H9 (cell line): ENCODE results near the gene ZNF878. TPM values are rescaled to one million over a fixed set of nuclear protein-coding genes. Genes with fewer than 3 reads are reported as not detected.
"Not testable (repeated sequence)": the region's sequence is repeated elsewhere in the genome, so short reads cannot be mapped to it uniquely, and the experiment has no call there.

Experiments used
- DNase-seq: peaks from one replicate; pipeline ENCODE4 v3.0.0-alpha.2; 2017
- H2AFZ ChIP-seq: one replicate; pipeline ENCODE4 v1.6.1; 2013; ENCODE audit warnings: mild to moderate bottlenecking, low read length, control low read depth, moderate library complexity
- H2AK5ac ChIP-seq: 2 replicates; pipeline ENCODE4 v1.6.1; 2013; ENCODE audit warnings: low read length, control low read depth, mixed read lengths; ENCODE audit not compliant: insufficient read length
- H2BK120ac ChIP-seq: one replicate; pipeline ENCODE4 v1.6.1; 2013; ENCODE audit warnings: low read depth, mild to moderate bottlenecking, low read length, control low read depth, inconsistent platforms; ENCODE audit not compliant: poor library complexity, severe bottlenecking
- H2BK12ac ChIP-seq: 2 replicates; pipeline ENCODE4 v1.6.1; 2013; ENCODE audit warnings: low read length, control low read depth, mixed read lengths, low read depth; ENCODE audit not compliant: insufficient read length
- H2BK15ac ChIP-seq: 2 replicates; pipeline ENCODE4 v1.6.1; 2013; ENCODE audit warnings: low read depth, low read length, control low read depth
- H2BK20ac ChIP-seq: one replicate; pipeline ENCODE4 v1.6.1; 2013; ENCODE audit warnings: low read depth, mild to moderate bottlenecking, low read length, control low read depth, inconsistent platforms; ENCODE audit not compliant: poor library complexity, severe bottlenecking
- H2BK5ac ChIP-seq: 2 replicates; pipeline ENCODE4 v1.6.1; 2013; ENCODE audit warnings: low read length, control low read depth, mixed read lengths; ENCODE audit not compliant: insufficient read length
- H3K14ac ChIP-seq: 2 replicates; pipeline ENCODE4 v1.6.1; 2013; ENCODE audit warnings: low read length, control low read depth; ENCODE audit not compliant: insufficient read depth
- H3K18ac ChIP-seq: 2 replicates; pipeline ENCODE4 v1.6.1; 2013; ENCODE audit warnings: low read depth, mild to moderate bottlenecking, mixed read lengths, low read length, control low read depth; ENCODE audit not compliant: insufficient read length
- H3K23ac ChIP-seq: 2 replicates; pipeline ENCODE4 v1.6.1; 2013; ENCODE audit warnings: low read length, control low read depth, mixed read lengths, low read depth; ENCODE audit not compliant: insufficient read length
- H3K23me2 ChIP-seq: 2 replicates; pipeline ENCODE4 v1.6.1; 2013; ENCODE audit warnings: low read depth, mild to moderate bottlenecking, mixed read lengths, low read length, control low read depth; ENCODE audit not compliant: insufficient read length, poor library complexity, severe bottlenecking
- H3K27ac ChIP-seq: 2 replicates; pipeline ENCODE4 v1.5.1; 2013; ENCODE audit warnings: low read length, control low read depth, mixed read lengths, low read depth; ENCODE audit not compliant: insufficient read length
- H3K27me3 ChIP-seq: 2 replicates; pipeline ENCODE4 v1.6.1; 2013; ENCODE audit warnings: low read length, control low read depth, inconsistent platforms; ENCODE audit not compliant: insufficient read depth
- H3K4ac ChIP-seq: 2 replicates; pipeline ENCODE4 v1.6.1; 2013; ENCODE audit warnings: low read depth, mild to moderate bottlenecking, control low read depth, inconsistent platforms, low read length, moderate library complexity
- H3K4me1 ChIP-seq: 2 replicates; pipeline ENCODE4 v1.6.1; 2013; ENCODE audit warnings: low read length, control low read depth, inconsistent platforms; ENCODE audit not compliant: insufficient read depth
- H3K4me2 ChIP-seq: 2 replicates; pipeline ENCODE4 v1.6.1; 2013; ENCODE audit warnings: low read length, control low read depth, mixed read lengths; ENCODE audit not compliant: insufficient read length, insufficient read depth
- H3K56ac ChIP-seq: 2 replicates; pipeline ENCODE4 v1.6.1; 2013; ENCODE audit warnings: low read depth, mild to moderate bottlenecking, mixed read lengths, low read length, control low read depth; ENCODE audit not compliant: insufficient read length
- H3K79me1 ChIP-seq: 2 replicates; pipeline ENCODE4 v1.6.1; 2013; ENCODE audit warnings: low read depth, mild to moderate bottlenecking, moderate library complexity, low read length, control low read depth, inconsistent platforms; ENCODE audit not compliant: insufficient read depth, poor library complexity, severe bottlenecking
- H3K79me2 ChIP-seq: 2 replicates; pipeline ENCODE4 v1.6.1; 2013; ENCODE audit warnings: low read length, control low read depth, inconsistent platforms; ENCODE audit not compliant: insufficient read depth
- H3K9ac ChIP-seq: 2 replicates; pipeline ENCODE4 v1.6.1; 2013; ENCODE audit warnings: low read length, control low read depth, mixed read lengths; ENCODE audit not compliant: insufficient read length; ENCODE audit errors: extremely low read depth
- H3K9me3 ChIP-seq: one replicate; pipeline ENCODE4 v1.6.1; 2013; ENCODE audit warnings: low read depth, low read length, inconsistent platforms; ENCODE audit not compliant: control insufficient read depth
- H3T11ph ChIP-seq: one replicate; pipeline ENCODE4 v1.6.1; 2013; ENCODE audit warnings: mild to moderate bottlenecking, low read length, control low read depth, inconsistent platforms
- H4K20me1 ChIP-seq: one replicate; pipeline ENCODE4 v1.6.1; 2013; ENCODE audit not compliant: control insufficient read depth, insufficient read length, insufficient read depth
- H4K5ac ChIP-seq: 2 replicates; pipeline ENCODE4 v1.6.1; 2013; ENCODE audit warnings: low read depth, mild to moderate bottlenecking, mixed read lengths, low read length, control low read depth; ENCODE audit not compliant: insufficient read length
- H4K8ac ChIP-seq: replicated peaks from 2 replicates; pipeline ENCODE4 v1.6.1; 2013; ENCODE audit warnings: low read length, control low read depth, mixed read lengths, low read depth; ENCODE audit not compliant: insufficient read length
- H4K91ac ChIP-seq: 2 replicates; pipeline ENCODE4 v1.6.1; 2013; ENCODE audit warnings: low read depth, mild to moderate bottlenecking, moderate library complexity, mixed read lengths, low read length, control low read depth; ENCODE audit not compliant: insufficient read length
- H3K27ac Mint-ChIP-seq, 3 experiments: 2 replicates in 2 of 3; 3 replicates in 1 of 3; pipeline ENCODE4 v1.8.0; 2020 to 2021; ENCODE audit warnings: mixed read lengths in 3 of 3, mild to moderate bottlenecking in 1 of 3, moderate library complexity in 1 of 3
- H3K27me3 Mint-ChIP-seq: 2 replicates; pipeline ENCODE4 v1.8.0; 2021; ENCODE audit warnings: low read depth, mild to moderate bottlenecking, moderate library complexity, mixed read lengths
- H3K36me3 Mint-ChIP-seq, 3 experiments: 2 replicates in 2 of 3; 3 replicates in 1 of 3; pipeline ENCODE4 v1.8.0; 2020 to 2021; ENCODE audit warnings: low read depth in 3 of 3, mixed read lengths in 3 of 3; ENCODE audit not compliant: insufficient read depth in 1 of 3
- H3K4me1 Mint-ChIP-seq, 2 experiments: 2 replicates each; pipeline ENCODE4 v1.8.0; 2020; ENCODE audit warnings: mixed read lengths in 2 of 2
- H3K4me3 Mint-ChIP-seq, 2 experiments: 2 replicates in 1 of 2; 3 replicates in 1 of 2; pipeline ENCODE4 v1.8.0; 2020 to 2021; ENCODE audit warnings: mild to moderate bottlenecking in 2 of 2, mixed read lengths in 2 of 2, moderate library complexity in 1 of 2
- H3K9me3 Mint-ChIP-seq, 2 experiments: 2 replicates in 1 of 2; 3 replicates in 1 of 2; pipeline ENCODE4 v1.8.0; 2020; ENCODE audit warnings: mild to moderate bottlenecking in 2 of 2, mixed read lengths in 2 of 2, moderate library complexity in 1 of 2
- CTCF ChIP-seq: fragments of 200-600 bp; sonication (generic); conservative IDR thresholded peaks from 3 replicates; pipeline ENCODE4 v1.8.0; 2021; ENCODE audit warnings: antibody characterized with exemption, mild to moderate bottlenecking
- WGBS: extraction: QIAGEN DNeasy Blood & Tissue Kit; methylation state at CpG from one replicate; pipeline ENCODE4 v1.1.7; 2013; ENCODE audit warnings: missing lambda C conversion rate, low lambda C conversion rate, mixed read lengths; ENCODE audit not compliant: insufficient read length; ENCODE audit errors: extremely low coverage; 5-methylcytosine and 5-hydroxymethylcytosine counted together
- total RNA-seq: library from RNA; stranded (reverse); gene quantifications from 2 replicates; pipeline ENCODE4 v1.2.1, GENCODE V29; 2021

The ZNF878 gene
- total RNA-seq, 1 experiment from 2014 or later: 5.4 TPM

- Mint-ChIP-seq H3K27me3 (peaks cover 9% of the 10 kb centered on the region), H3K36me3 (peaks cover 79 to 89% (median 80%) of the 10 kb centered on the region in 3 experiments), H3K27ac (no peak overlapping the region), H3K4me1 (no peaks in the 10 kb centered on the region), H3K4me3 (no peak overlapping the region), H3K9me3 (peaks cover 88 to 92% of the 10 kb centered on the region in 2 experiments)
- no peak for DNase-seq
- no peak overlapping the region for H2BK120ac ChIP-seq
- no peaks in the 10 kb centered on the region for H3K4me1 ChIP-seq
- H3K23ac ChIP-seq: no peak overlapping the region
- H3K56ac ChIP-seq: no peak overlapping the region
- no peak overlapping the region for H3K27ac ChIP-seq
- H3K4ac ChIP-seq: no peak overlapping the region
- H3K14ac ChIP-seq: no peak overlapping the region
- no peak overlapping the region for H2BK15ac ChIP-seq
- no peaks in the 10 kb centered on the region for H3K27me3 ChIP-seq
- H3K23me2 ChIP-seq: no peaks in the 10 kb centered on the region
- no peak overlapping the region for H4K5ac ChIP-seq
- no peak overlapping the region for H2AFZ ChIP-seq
- H4K20me1 ChIP-seq: no peaks in the 10 kb centered on the region
- no peak overlapping the region for H3K18ac ChIP-seq
- H2BK20ac ChIP-seq: no peak overlapping the region
- no peak overlapping the region for H2BK12ac ChIP-seq
- H2AK5ac ChIP-seq: no peak overlapping the region
- H3K79me1 ChIP-seq: no peaks in the 10 kb centered on the region
- H3K9ac ChIP-seq: no peak overlapping the region
- no peak for TF ChIP-seq CTCF
- H4K8ac ChIP-seq: no peak overlapping the region
- H3K9me3 ChIP-seq: peaks cover 67% of the 10 kb centered on the region
- no peak overlapping the region for H4K91ac ChIP-seq
- H3K79me2 ChIP-seq: no peaks in the 10 kb centered on the region
- no CpG with 5 or more reads among the region's 3 CpGs for WGBS
- H3T11ph ChIP-seq: no peak overlapping the region
- H3K4me2 ChIP-seq: no peak overlapping the region
- H2BK5ac ChIP-seq: no peak overlapping the region
Measured at GRCh38 chr19:12077375-12077774, 24.6 kb upstream of the ZNF878 start.

DNA sequence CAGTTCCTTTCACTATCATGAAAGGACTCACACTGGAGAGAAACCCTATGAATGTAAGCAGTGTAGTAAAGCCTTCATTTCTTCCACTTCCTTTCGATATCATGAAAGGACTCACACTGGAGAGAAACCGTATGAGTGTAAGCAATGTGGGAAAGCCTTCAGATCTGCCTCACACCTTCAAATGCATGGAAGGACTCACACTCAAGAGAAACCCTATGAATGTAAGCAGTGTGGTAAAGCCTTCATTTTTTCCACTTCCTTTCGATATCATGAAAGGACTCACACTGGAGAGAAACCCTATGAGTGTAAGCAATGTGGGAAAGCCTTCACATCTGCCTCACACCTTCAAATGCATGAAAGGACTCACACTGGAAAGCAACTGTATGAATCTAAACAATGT lies 23.6 kb upstream of the ZNF878 start:
- H3K27ac ChIP-seq, H2BK20ac ChIP-seq, H2BK5ac ChIP-seq, H3K4me1 ChIP-seq, H3K27me3 Mint-ChIP-seq, H3K4me3 Mint-ChIP-seq, H3K4ac ChIP-seq, H2AK5ac ChIP-seq, H3K4me1 Mint-ChIP-seq, H3K79me2 ChIP-seq, H2BK120ac ChIP-seq, H3K18ac ChIP-seq, H3K9ac ChIP-seq, H3K56ac ChIP-seq, H3K79me1 ChIP-seq, DNase-seq, H3K23ac ChIP-seq, H3K14ac ChIP-seq, H4K20me1 ChIP-seq, H4K91ac ChIP-seq, H3K27ac Mint-ChIP-seq, H3T11ph ChIP-seq, H3K23me2 ChIP-seq, H4K5ac ChIP-seq, H2BK15ac ChIP-seq, H2BK12ac ChIP-seq, H3K27me3 ChIP-seq, H3K4me2 ChIP-seq, H2AFZ ChIP-seq, H4K8ac ChIP-seq: not testable (repeated sequence)
- H3K9me3 ChIP-seq: peaks cover 77% of the 10 kb centered on the region
- Mint-ChIP-seq H3K36me3 (peaks cover 77 to 95% (median 78%) of the 10 kb centered on the region in 3 experiments), H3K9me3 (peaks cover 92 to 97% of the 10 kb centered on the region in 2 experiments)
- WGBS: no CpG with 5 or more reads among the region's 3 CpGs
